HepG2 (cell line): ENCODE data around the gene ANKRD10. TPM values are rescaled to one million over a fixed set of nuclear protein-coding genes. Genes with fewer than 3 reads are reported as not detected.

ENCODE experiments used
- ATAC-seq: fragments of 200-7000 bp; cut with Tn5 transposase; 3 replicates; pipeline ENCODE4 v1.9.1; 2020; ENCODE audit warnings: mild to moderate bottlenecking, moderate library complexity
- BruUV-seq: library from RNA; stranded (reverse); fragments of 400-500 nt; replicated peaks from 2 replicates; lab custom pipeline; 2021; lab: Mats Ljungman, UMichigan
- CTCF ChIA-PET: fragments of 300-600 bp; formaldehyde crosslinking; extraction: SDS; loops from one replicate; lab custom pipeline; 2021; ENCODE audit warnings: low total read pairs, inconsistent platforms, low intra/inter-chr PET ratio; lab: Yijun Ruan, JAX
- POLR2A ChIA-PET: fragments of 350-600 bp; sonication (Branson Sonifier 250); formaldehyde crosslinking; loops from one replicate; lab custom pipeline; 2020; ENCODE audit warnings: antibody characterized with exemption, inconsistent platforms; lab: Yijun Ruan, JAX
- DNase-seq: peaks from one replicate; pipeline ENCODE4 v3.0.0-alpha.2; 2015; ENCODE audit warnings: low spot score
- FAIRE-seq: peaks from 3 replicates; lab custom pipeline; 2011; peaks lifted over from hg19 to GRCh38; lab: Jason Lieb, UNC
- H2AFZ ChIP-seq: one replicate; pipeline ENCODE4 v1.6.1; 2011; ENCODE audit warnings: low read length, inconsistent platforms
- H3K27ac ChIP-seq: fragments of 300-600 bp; 3 replicates; pipeline ENCODE4 v1.8.0; 2011; ENCODE audit warnings: mixed run types, mild to moderate bottlenecking, mixed read lengths, low read length, inconsistent platforms; ENCODE audit not compliant: insufficient read depth; ENCODE audit errors: extremely low read length
- H3K27me3 ChIP-seq, 2 experiments: fragments of 200-600 bp in 1 of 2; 2 replicates in 1 of 2; 3 replicates in 1 of 2; pipeline versions ENCODE4 v1.6.0 to v1.8.0; 2011; ENCODE audit warnings: low read length in 2 of 2, mild to moderate bottlenecking in 2 of 2, moderate library complexity in 2 of 2, inconsistent platforms in 1 of 2; ENCODE audit not compliant: insufficient read depth in 2 of 2, control insufficient read depth in 1 of 2
- H3K36me3 ChIP-seq, 2 experiments: fragments of 200-600 bp in 1 of 2; replicated peaks in 1 of 2; 2 replicates in 1 of 2; 3 replicates in 1 of 2; pipeline versions ENCODE4 v1.5.1 to v1.8.0; 2011; ENCODE audit warnings: low read length in 2 of 2, inconsistent platforms in 1 of 2; ENCODE audit not compliant: insufficient read depth in 2 of 2, control insufficient read depth in 1 of 2
- H3K4me1 ChIP-seq: 2 replicates; pipeline ENCODE4 v1.5.1; 2012; ENCODE audit warnings: low read length, inconsistent platforms; ENCODE audit not compliant: insufficient read depth
- H3K4me2 ChIP-seq: 2 replicates; pipeline ENCODE4 v1.6.0; 2011; ENCODE audit warnings: low read depth, low read length, inconsistent platforms
- H3K4me3 ChIP-seq, 3 experiments: fragments of 200-600 bp in 1 of 3; sonication (generic), shearing (Covaris generic) in 1 of 3; replicated peaks in 1 of 3; 2 replicates each; pipeline ENCODE4 v1.5.1; 2011 to 2016; ENCODE audit warnings: low read length in 3 of 3, inconsistent platforms in 2 of 3, low read depth in 2 of 3, mild to moderate bottlenecking in 2 of 3, control low read depth in 1 of 3, mixed read lengths in 1 of 3; ENCODE audit not compliant: insufficient read depth in 1 of 3
- H3K79me2 ChIP-seq: one replicate; pipeline ENCODE4 v1.6.1; 2011; ENCODE audit warnings: low read length, inconsistent platforms; ENCODE audit not compliant: insufficient read depth
- H3K9ac ChIP-seq: 2 replicates; pipeline ENCODE4 v1.6.0; 2011; ENCODE audit warnings: mild to moderate bottlenecking, low read depth, low read length, inconsistent platforms; ENCODE audit not compliant: insufficient read depth
- H3K9me3 ChIP-seq: 2 replicates; pipeline ENCODE4 v1.5.1; 2012; ENCODE audit warnings: mild to moderate bottlenecking, low read length
- H4K20me1 ChIP-seq: 2 replicates; pipeline ENCODE4 v1.6.0; 2011; ENCODE audit warnings: inconsistent platforms, mild to moderate bottlenecking, low read length, moderate library complexity; ENCODE audit not compliant: insufficient read depth
- AHDC1 ChIP-seq: sonication (generic); formaldehyde crosslinking; IDR thresholded peaks from 2 replicates; pipeline ENCODE4 v1.5.1; 2020; ENCODE audit warnings: mild to moderate bottlenecking, missing genetic modification reagents, borderline replicate concordance
- AHR ChIP-seq: IDR thresholded peaks from 2 replicates; pipeline ENCODE4 v1.6.1; 2018; ENCODE audit warnings: missing genetic modification reagents, missing compliant biosample characterization
- AKAP8 ChIP-seq: sonication (generic); formaldehyde crosslinking; IDR thresholded peaks from 2 replicates; pipeline ENCODE4 v1.5.1; 2020; ENCODE audit warnings: mild to moderate bottlenecking, missing genetic modification reagents
- ESRRA ChIP-seq: sonication (generic); formaldehyde crosslinking; IDR thresholded peaks from 2 replicates; pipeline ENCODE4 v1.5.1; 2020; ENCODE audit warnings: mild to moderate bottlenecking, low read depth, missing genetic modification reagents
- MIER2 ChIP-seq: IDR thresholded peaks from 2 replicates; pipeline ENCODE4 v1.6.1; 2016; ENCODE audit warnings: missing biosample characterization, missing genetic modification reagents
- MLX ChIP-seq: IDR thresholded peaks from 2 replicates; pipeline ENCODE4 v1.6.1; 2016
- PRDM10 ChIP-seq: sonication (generic); formaldehyde crosslinking; IDR thresholded peaks from 2 replicates; pipeline ENCODE4 v1.4.0; 2020; ENCODE audit warnings: low read depth, missing genetic modification reagents
- REXO4 ChIP-seq: sonication (generic); formaldehyde crosslinking; IDR thresholded peaks from 2 replicates; pipeline ENCODE4 v1.8.0; 2022; ENCODE audit warnings: missing genetic modification reagents, mild to moderate bottlenecking, borderline replicate concordance
- SIN3B ChIP-seq: fragments of 150-350 bp; IDR thresholded peaks from 2 replicates; pipeline ENCODE4 v1.6.1; 2014; ENCODE audit warnings: low read length
- ZFP36L1 ChIP-seq: sonication (generic); formaldehyde crosslinking; IDR thresholded peaks from 2 replicates; pipeline ENCODE4 v1.8.0; 2022; ENCODE audit warnings: mild to moderate bottlenecking, missing genetic modification reagents, moderate library complexity
- ZNF563 ChIP-seq: sonication (generic); formaldehyde crosslinking; IDR thresholded peaks from 2 replicates; pipeline ENCODE4 v1.8.0; 2022; ENCODE audit warnings: mild to moderate bottlenecking, moderate library complexity, missing genetic modification reagents
- ZNF589 ChIP-seq: sonication (generic); formaldehyde crosslinking; conservative IDR thresholded peaks from 2 replicates; pipeline ENCODE4 v1.8.0; 2022; ENCODE audit warnings: mild to moderate bottlenecking, moderate library complexity, missing genetic modification reagents
- ZNF597 ChIP-seq: sonication (generic); formaldehyde crosslinking; IDR thresholded peaks from 2 replicates; pipeline ENCODE4 v1.5.0; 2020; ENCODE audit warnings: missing genetic modification reagents
- ZSCAN21 ChIP-seq: sonication (generic); formaldehyde crosslinking; IDR thresholded peaks from 2 replicates; pipeline ENCODE4 v1.8.0; 2022; ENCODE audit warnings: mild to moderate bottlenecking, missing genetic modification reagents, moderate library complexity, borderline replicate concordance
- WGBS: methylation state at CpG from one replicate; pipeline ENCODE4 v1.1.6; 2017; ENCODE audit warnings: low lambda C conversion rate; 5-methylcytosine and 5-hydroxymethylcytosine counted together
- in situ Hi-C: cut with HindIII; loops from 2 replicates; pipeline ENCODE4 v1.10.0; 2017; ENCODE audit warnings: low pct_unique_long_range_greater_than_20kb; ENCODE audit not compliant: extremely low pct_ligation_motif_present
- intact Hi-C: fragments of 100-400 bp; cut with micrococcal nuclease; formaldehyde crosslinking; loops from one replicate; pipeline ENCODE4 v1.10.0; 2022; ENCODE audit not compliant: unreplicated experiment
- polyA plus RNA-seq, 8 experiments: library from polyadenylated mRNA; depleted of rRNA in 3 of 8; stranded (reverse) in 7 of 8; unstranded in 1 of 8; fragments of >200 nt; fragmentation: Illumina TruSeq in 4 of 8; extraction: Trizol in 4 of 8; gene quantifications; 2 replicates each; pipeline versions ENCODE4 v1.2.1 to v1.2.3, GENCODE V29; 2011 to 2016; ENCODE audit warnings: low read depth in 4 of 8, missing spikeins in 1 of 8, mixed read lengths in 1 of 8; ENCODE audit not compliant: insufficient read depth in 1 of 8
- total RNA-seq, 5 experiments: library from RNA; depleted of rRNA; stranded (reverse); fragments of >200 nt; fragmentation: Illumina TruSeq; extraction: Trizol; gene quantifications; 2 replicates each; pipeline ENCODE4 v1.2.3, GENCODE V29; 2016; ENCODE audit warnings: low read depth in 1 of 5

The ANKRD10 gene
- total and polyA plus RNA-seq, 2 of the 13 experiments (the other 11 are each of a cell fraction or from before 2014, with no cell fraction given), result 108 to 115 TPM

GRCh38 chr13:110850840-110851239 is 64.0 kb downstream of the ANKRD10 start:
- BruUV-seq, result no TSS peak
- H4K20me1 ChIP-seq, result no peaks in the 10 kb centered on the region
- no peak overlapping the region for H3K4me3 ChIP-seq
- ATAC-seq (no peak), DNase-seq (no peak), FAIRE-seq (no peak)
- H3K9ac ChIP-seq, result no peak overlapping the region
- H3K4me1 ChIP-seq, result no peaks in the 10 kb centered on the region
- intact Hi-C loops (no loop called here), in situ Hi-C loops (no loop called here)
- no peaks in the 10 kb centered on the region for H3K36me3 ChIP-seq
- no peaks in the 10 kb centered on the region for H3K79me2 ChIP-seq
- H2AFZ ChIP-seq, result no peak overlapping the region
- ChIA-PET CTCF (no interaction called here), POLR2A (no interaction called here)
- 36% methylated on average over 11 of the region's 11 CpGs for whole genome bisulfite sequencing
- no peak for TF ChIP-seq PRDM10 (CRISPR knock-in tag)
- no peak for TF ChIP-seq REXO4 (CRISPR knock-in tag)
- TF ChIP-seq MLX (CRISPR knock-in tag), result no peak
- no peak for TF ChIP-seq AHR
- TF ChIP-seq AKAP8 (CRISPR knock-in tag), result no peak
- no peak for TF ChIP-seq SIN3B
- no peak for TF ChIP-seq ZSCAN21 (CRISPR knock-in tag)
- TF ChIP-seq ZNF597, result no peak
- no peak for TF ChIP-seq ZFP36L1 (CRISPR knock-in tag)
- no peak for TF ChIP-seq MIER2 (CRISPR knock-in tag)
- TF ChIP-seq AHDC1, result no peak
- TF ChIP-seq ZNF563, result no peak
- TF ChIP-seq ZNF589 (CRISPR knock-in tag), result no peak
- no peak for TF ChIP-seq ESRRA (CRISPR knock-in tag)
- H3K27ac ChIP-seq, result no peak overlapping the region
- no peak overlapping the region for H3K4me2 ChIP-seq
- H3K27me3 ChIP-seq, result peaks cover 0 to 32% of the 10 kb centered on the region in 2 experiments; a peak in 4 of 5 replicates
- H3K9me3 ChIP-seq, result no peaks in the 10 kb centered on the region
